Endothelial cell of umbilical vein (primary cell): ENCODE results near the gene POGZ. TPM values are rescaled to one million over a fixed set of nuclear protein-coding genes. Genes with fewer than 3 reads are reported as not detected.

Experiments used
- BruUV-seq: library from RNA; stranded (reverse); fragments of 400-500 nt; replicated peaks from 2 replicates; lab custom pipeline; 2021; lab: Mats Ljungman, UMichigan
- CTCF ChIA-PET: fragments of 300-600, 350-600 bp; sonication (Branson Sonifier 250); formaldehyde crosslinking; loops from one replicate; lab custom pipeline; 2021; ENCODE audit warnings: antibody characterized with exemption, inconsistent platforms; lab: Charles Lee
- POLR2A ChIA-PET: fragments of 300-600, 350-600 bp; sonication (Branson Sonifier 250); formaldehyde crosslinking; loops from one replicate; lab custom pipeline; 2021; ENCODE audit warnings: antibody characterized with exemption, inconsistent platforms; lab: Charles Lee
- DNase-seq: peaks from one replicate; pipeline ENCODE4 v3.0.0-alpha.2; 2011; ENCODE audit warnings: low read depth, low spot score
- FAIRE-seq: peaks from 2 replicates; lab custom pipeline; 2011; peaks lifted over from hg19 to GRCh38; lab: Jason Lieb, UNC
- H2AFZ ChIP-seq: 2 replicates; pipeline ENCODE4 v1.6.0; 2012; ENCODE audit warnings: low read depth, low read length, control low read depth, inconsistent platforms
- H3K27ac ChIP-seq: 2 replicates; pipeline ENCODE4 v1.5.1; 2011; ENCODE audit warnings: low read depth, mild to moderate bottlenecking, control low read depth, low read length, moderate library complexity; ENCODE audit not compliant: insufficient read depth
- H3K27me3 ChIP-seq, 2 experiments: 2 replicates each; pipeline versions ENCODE4 v1.6.0 to v1.6.1; 2011; ENCODE audit warnings: low read length in 2 of 2, mixed read lengths in 1 of 2; ENCODE audit not compliant: control insufficient read depth in 2 of 2, insufficient read depth in 2 of 2
- H3K36me3 ChIP-seq, 2 experiments: 2 replicates in 1 of 2; 3 replicates in 1 of 2; pipeline ENCODE4 v1.5.1; 2011; ENCODE audit warnings: low read length in 2 of 2, mild to moderate bottlenecking in 1 of 2, moderate library complexity in 1 of 2; ENCODE audit not compliant: control insufficient read depth in 2 of 2, insufficient read depth in 2 of 2; ENCODE audit errors: extremely low read depth in 1 of 2
- H3K4me1 ChIP-seq: 3 replicates; pipeline ENCODE4 v1.5.1; 2011; ENCODE audit warnings: mild to moderate bottlenecking, low read length; ENCODE audit not compliant: control insufficient read depth, insufficient read depth; ENCODE audit errors: extremely low read depth
- H3K4me2 ChIP-seq: 2 replicates; pipeline ENCODE4 v1.6.1; 2011; ENCODE audit warnings: low read length, control low read depth, mixed read lengths; ENCODE audit not compliant: insufficient read depth
- H3K4me3 ChIP-seq, 3 experiments: fragments of 200-600 bp in 1 of 3; sonication (generic), shearing (Covaris generic) in 1 of 3; replicated peaks in 1 of 3; 2 replicates each; pipeline ENCODE4 v1.5.1; 2011 to 2016; ENCODE audit warnings: control low read depth in 3 of 3, low read length in 3 of 3, mild to moderate bottlenecking in 2 of 3, inconsistent platforms in 1 of 3, low read depth in 1 of 3, moderate library complexity in 1 of 3; ENCODE audit not compliant: insufficient read depth in 1 of 3
- H3K79me2 ChIP-seq: 2 replicates; pipeline ENCODE4 v1.6.0; 2012; ENCODE audit warnings: low read length, inconsistent platforms; ENCODE audit not compliant: control insufficient read depth, insufficient read depth
- H3K9ac ChIP-seq: replicated peaks from 2 replicates; pipeline ENCODE3; 2011; ENCODE audit warnings: low read length, control low read depth; ENCODE audit not compliant: insufficient read depth; ENCODE audit errors: extremely low read depth
- H3K9me1 ChIP-seq: replicated peaks from 3 replicates; pipeline ENCODE4 v1.6.0; 2011; ENCODE audit warnings: mild to moderate bottlenecking, low read length; ENCODE audit not compliant: control insufficient read depth, insufficient read depth; ENCODE audit errors: extremely low read depth
- H3K9me3 ChIP-seq: replicated peaks from 2 replicates; pipeline ENCODE4 v1.5.1; 2012; ENCODE audit warnings: low read length, inconsistent platforms; ENCODE audit not compliant: control insufficient read depth, insufficient read depth
- H4K20me1 ChIP-seq: replicated peaks from 2 replicates; pipeline ENCODE3; 2011; ENCODE audit warnings: mild to moderate bottlenecking, low read length; ENCODE audit not compliant: control insufficient read depth, insufficient read depth; ENCODE audit errors: extremely low read depth
- CTCF ChIP-seq, 2 donors: IDR thresholded peaks; 1 replicate in 1 of 2; 2 replicates in 1 of 2; pipeline ENCODE4 v1.5.1; 2011; ENCODE audit warnings: low read length in 2 of 2, mild to moderate bottlenecking in 2 of 2, moderate library complexity in 2 of 2, control low read depth in 1 of 2, inconsistent platforms in 1 of 2, low read depth in 1 of 2; ENCODE audit not compliant: insufficient read depth in 1 of 2; ENCODE audit errors: extremely low read depth in 1 of 2
- EZH2 ChIP-seq: IDR thresholded peaks from 2 replicates; pipeline ENCODE4 v1.6.1; 2012; ENCODE audit warnings: borderline replicate concordance, low read depth, mild to moderate bottlenecking, moderate library complexity, low read length, inconsistent platforms; ENCODE audit not compliant: severe bottlenecking
- FOS ChIP-seq: IDR thresholded peaks from 2 replicates; pipeline ENCODE4 v1.6.1; 2011; ENCODE audit warnings: mild to moderate bottlenecking, low read length, moderate library complexity, borderline replicate concordance; ENCODE audit not compliant: insufficient read depth
- GATA2 ChIP-seq: IDR thresholded peaks from 2 replicates; pipeline ENCODE4 v1.7.0; 2011; ENCODE audit warnings: low read depth, mild to moderate bottlenecking, moderate library complexity, mixed read lengths, low read length; ENCODE audit not compliant: insufficient read length, insufficient read depth
- JUN ChIP-seq: IDR thresholded peaks from 2 replicates; pipeline ENCODE4 v1.6.1; 2011; ENCODE audit warnings: borderline replicate concordance, low read depth; ENCODE audit not compliant: insufficient read length, insufficient read depth
- MAX ChIP-seq: IDR thresholded peaks from 2 replicates; pipeline ENCODE4 v1.6.1; 2011; ENCODE audit not compliant: insufficient read depth, insufficient read length
- MYC ChIP-seq: IDR thresholded peaks from one replicate; pipeline ENCODE4 v1.6.1; 2011; ENCODE audit warnings: mild to moderate bottlenecking, low read depth, low read length
- POLR2A ChIP-seq: IDR thresholded peaks from 2 replicates; pipeline ENCODE4 v1.6.1; 2012; ENCODE audit warnings: low read depth, mild to moderate bottlenecking, control low read depth, low read length
- POLR2AphosphoS5 ChIP-seq: IDR thresholded peaks from 2 replicates; pipeline ENCODE4 v1.6.1; 2012; ENCODE audit warnings: low read depth, mild to moderate bottlenecking, control low read depth, low read length, moderate library complexity; ENCODE audit not compliant: insufficient read depth
- dilution Hi-C: fragments of 300-500 bp; cut with MboI; formaldehyde crosslinking; loops from one replicate; pipeline ENCODE4 v1.15.0; 2019; ENCODE audit warnings: low sequenced_read_pairs; ENCODE audit not compliant: extremely low pct_ligation_motif_present
- intact Hi-C: fragments of 100-400 bp; cut with micrococcal nuclease; formaldehyde crosslinking; loops from one replicate; pipeline ENCODE4 v1.10.0; 2022
- polyA plus RNA-seq, 4 experiments: library from polyadenylated mRNA; depleted of rRNA in 3 of 4; stranded (reverse) in 3 of 4; unstranded in 1 of 4; fragments of >200 nt; gene quantifications; 2 replicates each; pipeline versions ENCODE4 v1.2.1 to v1.2.3, GENCODE V29; 2011 to 2012; ENCODE audit warnings: missing spikeins in 1 of 4
- total RNA-seq: library from RNA; stranded (reverse); gene quantifications from 2 replicates; pipeline ENCODE4 v1.2.3, GENCODE V29; 2021

POGZ gene
- total and polyA plus RNA-seq, 2 donors (not counting 3 experiments of a cell fraction or from before 2014, with no cell fraction given), result 50.7 to 96.7 TPM

GRCh38 chr1:151406176-151406575 is 53.1 kb downstream of the POGZ start:
- H3K27me3 ChIP-seq, result no peaks in the 10 kb centered on the region
- H3K4me3 ChIP-seq, result no peak overlapping the region
- H3K27ac ChIP-seq, result no peak overlapping the region
- CTCF ChIA-PET, result interaction anchor here (1.4 to 2.2 kb wide), 2 partner anchors 105 kb away, joined by 4 to 6 read pairs; no protein-coding TSS in a partner anchor
- DNase-seq (no peak), FAIRE-seq (no peak)
- POLR2A ChIA-PET, result interaction anchor here (1.0 kb wide), 1 partner anchor 59 kb away, joined by 3 read pairs; the partner anchor contains the start of gene RFX5
- TF ChIP-seq GATA2 (no peak), JUN (no peak), FOS (no peak), MAX (no peak), EZH2 (no peak), POLR2A (no peak), POLR2AphosphoS5 (no peak), MYC (no peak), CTCF (IDR thresholded peaks at IDR 0.05; ENCODE audit: extremely low read depth in 1 of 2, insufficient read depth in 1 of 2, low read depth in 1 of 2, low read length in 2 of 2) (no peak)
- no peaks in the 10 kb centered on the region for H3K9me3 ChIP-seq
- no peak overlapping the region for H2AFZ ChIP-seq
- no peaks in the 10 kb centered on the region for H4K20me1 ChIP-seq
- H3K9me1 ChIP-seq, result no peaks in the 10 kb centered on the region
- H3K4me2 ChIP-seq, result no peak overlapping the region
- intact Hi-C loops (no loop called here), dilution Hi-C loops (no loop called here)
- peaks cover 3% of the 10 kb centered on the region for H3K79me2 ChIP-seq
- peaks cover 40 to 47% of the 10 kb centered on the region in 2 experiments for H3K36me3 ChIP-seq
- no peaks in the 10 kb centered on the region for H3K4me1 ChIP-seq
- no TSS peak for BruUV-seq
- H3K9ac ChIP-seq, result no peak overlapping the region
